T-helper 2 cell treated with Interferon-gamma antibody and Interleukin-4, amounts not matched to agents 5 μg/mL and 100 μg/mL, for 36 hours (primary cell): ENCODE measurements around the gene SLC4A4.

ENCODE experiments used
- DNase-seq: peaks from one replicate; pipeline ENCODE4 v3.0.0; 2021; ENCODE audit warnings: low spot score
- H3K27ac Mint-ChIP-seq: one replicate; pipeline ENCODE4 v1.8.0; 2021; ENCODE audit warnings: mild to moderate bottlenecking, mixed read lengths
- H3K27me3 Mint-ChIP-seq: one replicate; pipeline ENCODE4 v1.8.0; 2021; ENCODE audit warnings: low read depth, mixed read lengths
- H3K36me3 Mint-ChIP-seq: one replicate; pipeline ENCODE4 v1.8.0; 2021; ENCODE audit warnings: low read depth, mixed read lengths
- H3K4me1 Mint-ChIP-seq: one replicate; pipeline ENCODE4 v1.8.0; 2021; ENCODE audit warnings: low read depth, mixed read lengths
- H3K4me3 Mint-ChIP-seq: one replicate; pipeline ENCODE4 v1.8.0; 2022; ENCODE audit warnings: mild to moderate bottlenecking, moderate library complexity, mixed read lengths
- H3K9me3 Mint-ChIP-seq: one replicate; pipeline ENCODE4 v1.8.0; 2021; ENCODE audit warnings: mixed read lengths

SLC4A4 gene

DNA sequence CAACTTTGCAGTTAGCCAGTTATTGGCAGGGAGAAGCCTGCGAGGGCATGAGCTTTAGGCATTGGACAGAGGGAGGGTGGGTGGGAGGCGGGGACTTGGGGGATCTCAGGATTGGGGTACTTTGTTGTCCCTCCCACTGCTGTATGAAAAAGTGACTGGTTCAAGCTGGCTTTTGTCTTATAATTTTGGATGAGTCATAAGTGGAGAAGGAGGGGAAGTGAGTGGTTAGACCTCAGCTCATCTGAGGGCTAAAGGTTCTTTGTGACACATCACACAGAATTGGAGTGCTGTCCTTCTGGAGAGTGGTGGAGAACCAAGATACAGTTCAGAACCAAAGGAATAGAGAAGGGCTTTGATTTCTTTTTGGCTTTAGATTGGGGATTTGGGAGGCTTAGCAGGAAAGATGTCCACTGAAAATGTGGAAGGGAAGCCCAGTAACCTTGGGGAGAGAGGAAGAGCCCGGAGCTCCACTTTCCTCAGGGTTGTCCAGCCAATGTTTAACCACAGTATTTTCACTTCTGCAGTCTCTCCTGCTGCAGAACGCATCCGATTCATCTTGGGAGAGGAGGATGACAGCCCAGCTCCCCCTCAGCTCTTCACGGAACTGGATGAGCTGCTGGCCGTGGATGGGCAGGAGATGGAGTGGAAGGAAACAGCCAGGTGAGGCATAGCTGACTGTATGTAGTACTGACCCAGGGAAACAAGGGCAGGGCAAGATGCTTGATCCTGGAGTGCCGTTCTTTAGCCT, at the start of gene SLC4A4:
TSS of gene SLC4A4 (plus strand) at position 175 of the 748 bp plus-strand sequence.
- Mint-ChIP-seq H3K27ac (no peak within 1 kb of the TSS), H3K9me3 (no peaks in the 10 kb centered on the region), H3K27me3 (peaks cover 9% of the 10 kb centered on the region), H3K4me1 (peaks cover 10% of the 10 kb centered on the region), H3K36me3 (no peaks in the 10 kb centered on the region), H3K4me3 (no peak within 1 kb of the TSS)
- peak; percentile 16 for DNase-seq

DNA sequence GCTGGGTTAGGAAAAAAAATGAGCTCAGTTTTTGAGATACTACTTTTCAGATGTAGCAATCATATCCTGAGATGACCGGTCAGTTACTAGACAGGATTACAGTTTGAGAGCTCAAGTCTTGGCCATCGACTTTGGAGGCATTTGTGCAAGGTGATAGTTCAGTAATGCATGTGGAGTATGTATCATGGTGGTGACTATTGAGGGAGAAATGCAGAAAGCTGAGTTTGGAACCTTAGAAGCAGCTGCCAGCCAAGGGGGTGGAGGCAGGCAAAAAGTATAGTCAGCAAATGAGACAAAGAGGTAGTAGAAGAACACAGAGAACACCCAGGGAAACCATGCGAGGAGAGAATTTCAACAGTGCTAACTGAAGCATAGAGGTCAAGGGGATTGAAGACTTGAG, 48.7 kb upstream of the SLC4A4 start:
- H3K27me3 Mint-ChIP-seq: no peaks in the 10 kb centered on the region
- H3K4me3 Mint-ChIP-seq: no peak overlapping the region
- no peaks in the 10 kb centered on the region for H3K36me3 Mint-ChIP-seq
- H3K27ac Mint-ChIP-seq: no peak overlapping the region
- no peaks in the 10 kb centered on the region for H3K4me1 Mint-ChIP-seq
- DNase-seq: no peak
- H3K9me3 Mint-ChIP-seq: no peaks in the 10 kb centered on the region

DNA sequence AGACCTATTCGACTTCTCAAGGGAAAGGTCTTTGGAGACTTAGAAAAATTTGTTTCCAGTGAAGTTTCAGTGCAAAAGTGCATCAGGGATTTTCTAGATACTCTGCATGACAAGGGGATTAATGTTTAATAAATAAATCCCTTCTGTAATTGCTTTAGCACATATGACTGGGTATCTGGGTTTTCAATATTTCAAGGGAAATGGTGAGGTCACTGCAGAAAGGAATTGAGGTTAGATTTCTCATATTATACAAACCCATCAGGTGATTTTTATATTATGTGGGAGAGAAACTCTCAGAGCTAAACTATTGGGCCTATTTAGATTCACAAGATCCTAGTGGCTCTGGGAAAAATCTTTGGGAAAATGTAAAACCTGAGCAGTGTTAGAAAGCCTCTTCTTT, 48.3 kb upstream of the SLC4A4 start:
- no peaks in the 10 kb centered on the region for H3K4me1 Mint-ChIP-seq
- no peaks in the 10 kb centered on the region for H3K9me3 Mint-ChIP-seq
- no peak overlapping the region for H3K4me3 Mint-ChIP-seq
- H3K27me3 Mint-ChIP-seq: no peaks in the 10 kb centered on the region
- no peak for DNase-seq
- no peaks in the 10 kb centered on the region for H3K36me3 Mint-ChIP-seq
- no peak overlapping the region for H3K27ac Mint-ChIP-seq

DNA sequence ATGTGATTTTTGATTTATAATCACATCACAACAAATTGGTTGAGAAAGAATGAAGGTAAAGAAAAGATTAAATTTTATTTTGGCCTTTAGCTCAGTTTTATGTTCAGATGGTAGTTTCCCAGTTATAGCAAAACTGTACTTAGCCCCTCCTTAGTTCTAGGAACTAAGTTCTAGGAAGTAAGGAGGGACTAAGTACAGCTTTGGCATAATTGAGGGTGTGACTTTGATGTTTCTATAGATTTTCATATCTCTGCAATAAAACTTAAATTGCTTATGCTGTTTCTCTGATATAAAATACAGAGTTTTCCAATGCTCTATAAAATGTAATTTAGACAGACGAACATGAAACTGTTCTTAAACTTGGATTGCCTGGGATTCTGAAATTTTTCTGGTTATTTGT, 46.6 kb upstream of the SLC4A4 start:
- H3K9me3 Mint-ChIP-seq: no peaks in the 10 kb centered on the region

DNA sequence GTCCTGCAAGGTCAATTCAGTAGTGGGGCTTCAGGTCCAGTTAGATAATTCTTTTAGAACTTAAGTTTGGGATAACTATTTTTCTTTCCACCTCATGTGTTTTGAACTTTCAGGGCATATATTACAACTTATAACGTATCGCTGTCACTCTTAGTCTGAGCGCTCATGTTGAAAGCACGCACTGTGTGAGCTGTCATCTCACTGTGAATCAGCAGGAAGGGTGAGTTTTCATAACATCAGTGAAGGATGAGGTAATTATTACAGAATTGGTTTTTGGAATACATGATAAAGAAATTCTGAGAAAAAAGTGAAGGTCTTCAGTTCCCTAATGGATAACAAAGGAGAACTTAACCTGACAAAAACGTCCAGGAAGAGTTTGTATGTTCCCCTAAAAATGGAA, 45.1 kb upstream of the SLC4A4 start:
- Mint-ChIP-seq H3K9me3 (no peaks in the 10 kb centered on the region), H3K27me3 (no peaks in the 10 kb centered on the region), H3K4me1 (no peaks in the 10 kb centered on the region), H3K27ac (no peak overlapping the region), H3K36me3 (no peaks in the 10 kb centered on the region), H3K4me3 (no peak overlapping the region)
- DNase-seq: no peak

More for the DNA sequence above, 46.6 kb upstream of the SLC4A4 start:
- H3K27me3 Mint-ChIP-seq: no peaks in the 10 kb centered on the region
- H3K36me3 Mint-ChIP-seq: no peaks in the 10 kb centered on the region
- DNase-seq: no peak
- no peak overlapping the region for H3K27ac Mint-ChIP-seq
- no peak overlapping the region for H3K4me3 Mint-ChIP-seq
- no peaks in the 10 kb centered on the region for H3K4me1 Mint-ChIP-seq

DNA sequence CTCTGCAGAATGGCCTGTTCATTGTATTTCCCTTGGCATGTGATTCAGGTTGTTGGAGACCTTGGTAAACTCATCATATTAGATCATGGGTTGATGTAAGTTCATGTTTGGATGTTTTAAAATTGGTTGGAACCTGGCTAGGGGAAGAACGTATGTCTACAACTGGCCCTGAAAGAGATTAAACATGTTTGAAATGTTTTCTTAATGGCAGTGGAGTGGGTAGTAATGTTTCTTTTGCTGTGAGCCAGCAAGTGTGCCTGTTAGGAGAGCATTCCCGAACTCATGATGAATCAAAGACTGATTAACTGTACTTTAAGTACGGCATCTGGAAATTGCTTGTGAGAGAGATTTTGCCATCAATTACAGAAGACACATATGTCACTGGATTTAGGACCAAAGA, 44.5 kb upstream of the SLC4A4 start:
- Mint-ChIP-seq H3K36me3 (no peaks in the 10 kb centered on the region), H3K9me3 (no peaks in the 10 kb centered on the region), H3K4me1 (no peaks in the 10 kb centered on the region), H3K27ac (no peak overlapping the region), H3K4me3 (no peak overlapping the region), H3K27me3 (no peaks in the 10 kb centered on the region)
- DNase-seq: no peak

DNA sequence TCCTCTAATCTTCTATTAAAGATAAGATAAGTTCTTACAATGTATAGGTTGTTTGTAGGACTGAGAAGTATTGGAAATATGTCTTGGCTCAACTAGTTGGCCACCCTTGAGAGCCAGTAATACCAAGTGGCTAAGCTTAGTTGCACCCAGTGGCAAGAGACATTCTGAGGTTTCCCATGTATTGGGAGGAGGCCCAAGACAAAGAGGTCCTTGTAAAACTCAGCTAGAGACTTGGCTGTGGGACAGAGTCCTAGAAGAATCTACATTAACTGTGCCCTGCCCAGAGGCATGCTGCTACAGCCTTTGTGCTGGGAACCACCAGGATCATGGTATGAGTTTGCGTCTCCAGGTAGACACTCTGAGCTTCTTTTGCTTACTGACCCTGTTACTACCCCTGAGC, 41.9 kb upstream of the SLC4A4 start:
- H3K9me3 Mint-ChIP-seq: no peaks in the 10 kb centered on the region
- no peak overlapping the region for H3K4me3 Mint-ChIP-seq
- H3K36me3 Mint-ChIP-seq: no peaks in the 10 kb centered on the region
- H3K4me1 Mint-ChIP-seq: no peaks in the 10 kb centered on the region
- DNase-seq: no peak
- H3K27me3 Mint-ChIP-seq: no peaks in the 10 kb centered on the region
- no peak overlapping the region for H3K27ac Mint-ChIP-seq

DNA sequence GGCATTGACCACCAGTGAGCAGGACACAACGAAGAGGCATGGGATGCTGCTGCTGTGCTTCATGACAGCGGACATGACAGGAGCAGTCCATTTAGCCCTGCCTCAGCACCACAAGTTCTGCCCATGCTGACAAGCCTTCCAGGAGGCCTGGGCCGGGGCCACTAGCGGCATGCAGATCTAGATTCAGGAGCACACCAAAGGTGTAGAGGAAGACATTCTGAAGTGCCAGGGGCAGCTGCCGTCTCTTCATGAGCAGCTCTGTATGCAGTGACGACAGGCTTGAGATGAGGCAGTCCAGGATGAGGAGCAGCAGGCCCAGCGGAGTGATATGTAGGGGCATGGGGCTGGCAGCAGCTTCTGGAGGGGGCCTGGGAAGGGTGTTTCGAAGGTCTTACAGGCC, 38.5 kb upstream of the SLC4A4 start:
- no peak overlapping the region for H3K4me3 Mint-ChIP-seq
- no peaks in the 10 kb centered on the region for H3K27me3 Mint-ChIP-seq
- H3K27ac Mint-ChIP-seq: no peak overlapping the region
- no peak for DNase-seq
- H3K36me3 Mint-ChIP-seq: no peaks in the 10 kb centered on the region
- H3K4me1 Mint-ChIP-seq: no peaks in the 10 kb centered on the region
- no peaks in the 10 kb centered on the region for H3K9me3 Mint-ChIP-seq

DNA sequence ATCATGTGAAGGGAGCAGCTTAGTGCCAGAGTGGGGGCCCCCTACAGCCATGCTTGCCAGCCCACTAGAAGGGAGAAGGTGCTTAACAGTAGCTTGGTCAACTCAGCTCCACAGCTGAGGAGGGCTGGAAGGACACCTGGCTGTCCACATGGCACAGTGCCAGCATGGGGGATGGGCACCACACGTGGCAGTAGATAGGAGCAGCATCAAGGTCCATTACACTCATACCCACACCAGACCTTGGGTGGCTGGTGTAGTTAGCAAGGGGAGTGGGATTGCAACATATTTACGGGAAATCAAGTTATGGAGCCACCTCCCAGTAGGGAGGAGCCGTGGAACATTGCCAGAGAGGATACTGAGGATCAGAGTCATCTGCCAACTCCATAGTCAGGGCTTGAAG, 37.9 kb upstream of the SLC4A4 start:
- DNase-seq: no peak
- no peak overlapping the region for H3K4me3 Mint-ChIP-seq
- no peaks in the 10 kb centered on the region for H3K9me3 Mint-ChIP-seq
- no peak overlapping the region for H3K27ac Mint-ChIP-seq
- H3K4me1 Mint-ChIP-seq: peaks cover 3% of the 10 kb centered on the region
- no peaks in the 10 kb centered on the region for H3K27me3 Mint-ChIP-seq
- no peaks in the 10 kb centered on the region for H3K36me3 Mint-ChIP-seq

DNA sequence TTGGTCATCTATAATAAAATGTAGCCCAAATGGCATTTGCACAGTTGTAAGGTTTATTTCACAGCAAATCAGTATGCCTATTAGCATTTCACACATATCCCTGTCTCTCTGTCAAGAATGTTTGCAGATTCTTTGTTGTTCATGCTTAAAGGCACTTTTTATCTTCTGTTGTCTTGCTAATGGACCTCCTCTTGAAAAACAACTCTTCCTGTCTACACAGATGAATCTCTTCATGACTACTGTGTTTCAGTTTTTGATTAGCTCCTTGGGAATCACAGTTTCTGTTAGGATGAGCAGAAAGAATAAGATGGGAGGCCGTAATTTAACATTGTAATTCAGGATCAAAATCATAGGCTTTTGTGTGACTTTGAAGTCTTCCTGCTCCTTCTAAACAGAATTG, 35.5 kb upstream of the SLC4A4 start:
- H3K4me3 Mint-ChIP-seq: no peak overlapping the region
- H3K27ac Mint-ChIP-seq: no peak overlapping the region
- H3K9me3 Mint-ChIP-seq: no peaks in the 10 kb centered on the region
- peaks cover 3% of the 10 kb centered on the region for H3K4me1 Mint-ChIP-seq
- no peaks in the 10 kb centered on the region for H3K27me3 Mint-ChIP-seq
- DNase-seq: no peak
- H3K36me3 Mint-ChIP-seq: no peaks in the 10 kb centered on the region

DNA sequence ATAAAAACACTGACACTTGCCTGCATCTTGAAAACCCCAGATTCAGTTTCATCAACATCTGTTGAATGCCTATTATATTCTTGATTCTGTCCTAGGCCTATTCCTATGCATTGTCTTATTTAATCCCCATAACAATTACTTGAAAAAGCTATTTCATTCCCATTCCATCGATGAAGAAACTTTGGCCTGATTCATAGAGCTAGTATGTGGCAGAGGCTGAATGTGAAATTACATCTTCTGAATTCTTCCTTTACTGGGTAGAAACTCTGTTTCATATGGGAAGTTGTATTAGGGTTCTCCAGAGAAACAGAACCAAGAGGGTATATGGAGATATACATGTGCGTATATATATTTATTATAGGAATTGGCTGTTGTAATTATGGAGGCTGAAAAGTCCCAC, 35.0 kb upstream of the SLC4A4 start:
- Mint-ChIP-seq H3K27me3 (no peaks in the 10 kb centered on the region), H3K4me1 (peaks cover 3% of the 10 kb centered on the region), H3K36me3 (no peaks in the 10 kb centered on the region), H3K27ac (no peak overlapping the region), H3K4me3 (no peak overlapping the region), H3K9me3 (no peaks in the 10 kb centered on the region)
- DNase-seq: no peak

DNA sequence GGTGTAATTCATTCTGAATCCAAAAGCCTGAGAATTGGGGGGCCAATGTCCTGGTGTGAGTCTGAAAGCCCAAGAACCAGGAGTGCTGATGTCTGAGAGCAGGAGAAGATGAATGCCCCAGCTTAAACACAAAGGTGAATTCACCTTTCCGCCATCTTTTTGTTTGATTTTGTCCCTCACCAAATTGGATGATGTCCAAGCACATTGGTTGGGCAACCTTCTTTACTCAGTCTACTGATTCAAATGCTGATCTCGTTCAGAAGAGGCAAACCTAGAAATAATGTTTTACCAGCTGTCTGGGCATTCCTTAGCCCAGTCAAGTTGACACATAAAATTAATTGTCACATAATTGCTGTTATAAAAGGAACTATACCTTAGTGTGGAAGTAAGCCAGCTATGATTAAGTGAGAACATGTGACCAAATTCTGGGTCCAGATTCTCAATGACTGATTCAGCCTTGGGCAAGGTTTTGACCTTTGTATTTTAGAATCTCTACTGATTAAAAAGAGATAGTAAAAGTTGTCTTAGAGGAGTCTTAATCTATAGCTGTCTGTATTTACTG, 34.5 kb upstream of the SLC4A4 start:
- H3K27ac Mint-ChIP-seq: no peak overlapping the region
- no peak overlapping the region for H3K4me3 Mint-ChIP-seq
- no peaks in the 10 kb centered on the region for H3K27me3 Mint-ChIP-seq
- H3K36me3 Mint-ChIP-seq: no peaks in the 10 kb centered on the region
- peaks cover 3% of the 10 kb centered on the region for H3K4me1 Mint-ChIP-seq
- DNase-seq: no peak
- H3K9me3 Mint-ChIP-seq: no peaks in the 10 kb centered on the region

DNA sequence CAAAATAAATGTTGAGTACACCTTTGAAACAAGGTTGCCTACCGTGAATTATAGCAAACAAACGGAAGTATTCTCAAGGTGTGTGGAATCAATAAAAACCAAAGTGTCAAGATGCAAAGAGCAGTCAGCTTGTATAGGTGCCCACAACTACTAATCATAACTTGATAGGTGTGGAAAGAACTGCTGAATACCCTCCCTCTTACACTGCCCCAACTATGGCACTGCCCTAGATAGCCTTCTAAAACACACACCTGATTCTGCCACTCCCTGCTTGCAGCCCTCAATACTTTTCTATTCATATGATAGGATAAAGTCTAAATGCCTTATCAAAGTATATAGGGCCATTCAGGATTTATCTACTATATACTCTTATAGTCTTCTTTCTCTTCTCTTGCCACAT, 31.1 kb upstream of the SLC4A4 start:
- Mint-ChIP-seq H3K36me3 (no peaks in the 10 kb centered on the region), H3K27ac (no peak overlapping the region), H3K4me3 (no peak overlapping the region), H3K9me3 (no peaks in the 10 kb centered on the region), H3K27me3 (no peaks in the 10 kb centered on the region), H3K4me1 (peaks cover 3% of the 10 kb centered on the region)
- no peak for DNase-seq

DNA sequence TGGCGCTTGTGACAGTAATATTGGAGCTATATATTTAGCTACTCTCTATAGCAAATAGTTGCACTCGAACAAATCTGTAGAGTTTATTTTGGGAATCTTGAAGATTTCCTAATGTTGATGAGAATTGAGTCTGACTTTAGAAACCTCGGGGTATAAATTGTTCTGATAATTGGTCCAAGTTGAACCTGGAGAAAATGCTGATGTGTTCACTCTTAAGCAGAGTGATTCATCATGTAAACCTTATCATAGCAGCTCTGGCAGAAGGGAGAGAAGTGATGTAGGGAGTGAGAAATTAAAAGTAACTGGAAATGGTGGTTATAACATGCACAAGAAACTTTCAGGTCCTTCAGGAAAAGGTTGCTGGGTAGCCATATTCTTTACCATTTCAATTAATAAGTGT, 16.4 kb upstream of the SLC4A4 start:
- Mint-ChIP-seq H3K4me1 (no peaks in the 10 kb centered on the region), H3K27ac (no peak overlapping the region), H3K36me3 (no peaks in the 10 kb centered on the region)

DNA sequence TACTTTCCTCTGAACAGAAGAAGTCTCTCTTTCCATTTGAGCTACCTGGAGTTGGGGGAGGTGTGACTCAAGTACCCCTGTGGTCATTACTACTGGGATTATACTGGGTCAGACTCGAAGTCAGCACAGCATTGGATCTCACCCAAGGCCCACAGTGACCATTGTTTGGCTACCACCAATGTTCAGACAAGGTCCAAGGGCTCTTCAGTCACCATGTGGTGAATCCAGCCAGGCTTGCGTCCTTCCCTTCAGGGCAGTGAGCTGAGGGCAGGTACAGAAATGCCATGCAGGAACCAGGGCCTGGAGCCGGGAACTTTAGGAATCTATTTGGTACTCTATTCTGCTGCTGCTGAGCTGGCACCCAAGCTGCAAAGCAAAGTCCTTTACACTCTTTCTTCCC, 5.5 kb upstream of the SLC4A4 start:
- peaks cover 3% of the 10 kb centered on the region for H3K4me1 Mint-ChIP-seq
- H3K9me3 Mint-ChIP-seq: no peaks in the 10 kb centered on the region
- no peak for DNase-seq
- H3K4me3 Mint-ChIP-seq: no peak overlapping the region
- no peak overlapping the region for H3K27ac Mint-ChIP-seq
- H3K36me3 Mint-ChIP-seq: no peaks in the 10 kb centered on the region
- H3K27me3 Mint-ChIP-seq: peaks cover under 1% of the 10 kb centered on the region

More for the DNA sequence above, 16.4 kb upstream of the SLC4A4 start:
- Mint-ChIP-seq H3K27me3 (peaks cover 2% of the 10 kb centered on the region), H3K4me3 (no peak overlapping the region), H3K9me3 (no peaks in the 10 kb centered on the region)
- DNase-seq: no peak
